Right lobe of liver (tissue), 4 donors: ENCODE data around the gene IDH1.

Experiments used
- CTCF ChIP-seq, 4 donors: fragments of 200-600 bp in 3 of 4; fragments of 450-650 bp in 1 of 4; IDR thresholded peaks; one replicate each; pipeline versions ENCODE4 v1.5.1 to v1.8.0; 2016 to 2022; ENCODE audit warnings: antibody characterized with exemption in 4 of 4, mild to moderate bottlenecking in 2 of 4
- POLR2A ChIP-seq: fragments of 450-650 bp; IDR thresholded peaks from one replicate; pipeline ENCODE4 v1.6.1; 2017; ENCODE audit warnings: antibody characterized with exemption, mild to moderate bottlenecking
- donor health status: DM: no; HTN: no; CAD: no.
- donor health status: DM: no; HTN: no; CAD: no.
- donor health status: DM: no; HTN: yes; CAD: no.

GRCh38 chr2:208189069-208189809 lies 65.6 kb downstream of the IDH1 start:
- TF ChIP-seq CTCF (IDR thresholded peaks at IDR 0.05) (no peak), POLR2A (no peak)
